NCI-H526 (cell line): ENCODE measurements around the gene LHPP.

Source experiments
- DNase-seq, 2 experiments: peaks; one replicate each; lab custom pipeline; 2025; lab: John Stamatoyannopoulos, UW

Gene LHPP

GRCh38 chr10:124595143-124595883 is 133.7 kb downstream of the LHPP start:
- no peak for DNase-seq

GRCh38 chr10:124596116-124596785 is 134.6 kb downstream of the LHPP start:
- DNase-seq: no peak

- peak in 1 of 2 experiments; percentile 29 for DNase-seq
These were observed 135.6 kb downstream of the LHPP start for GRCh38 chr10:124596962-124597845.

- DNase-seq: no peak
These were observed 136.2 kb downstream of the LHPP start for GRCh38 chr10:124597846-124598165.

- no peak for DNase-seq
These were observed 136.6 kb downstream of the LHPP start for GRCh38 chr10:124598196-124598595.

- DNase-seq: no peak
These were observed 137.4 kb downstream of the LHPP start for GRCh38 chr10:124598773-124599587.

- no peak for DNase-seq
These were observed 138.0 kb downstream of the LHPP start for GRCh38 chr10:124599588-124600050.

GRCh38 chr10:124600051-124600880 is 138.6 kb downstream of the LHPP start:
- DNase-seq: no peak

- DNase-seq: no peak
These were observed 139.4 kb downstream of the LHPP start for GRCh38 chr10:124601016-124601415.

GRCh38 chr10:124601431-124602120 is 140.0 kb downstream of the LHPP start:
- DNase-seq: peak in 1 of 2 experiments; percentile 18

GRCh38 chr10:124602121-124602561 is 140.5 kb downstream of the LHPP start:
- no peak for DNase-seq

- no peak for DNase-seq
These were observed 141.2 kb downstream of the LHPP start for GRCh38 chr10:124602646-124603365.

- no peak for DNase-seq
These were observed 142.0 kb downstream of the LHPP start for GRCh38 chr10:124603376-124604213.

GRCh38 chr10:124604214-124605000 is 142.8 kb downstream of the LHPP start:
- no peak for DNase-seq

GRCh38 chr10:124605001-124605370 is 143.4 kb downstream of the LHPP start:
- DNase-seq: no peak

- DNase-seq: no peak
These were observed 143.8 kb downstream of the LHPP start for GRCh38 chr10:124605481-124605855.

GRCh38 chr10:124605856-124606812 is 144.5 kb downstream of the LHPP start:
- DNase-seq: no peak
